Tibial nerve (tissue), 4 donors: ENCODE measurements around the gene ZNF639.

Experiments used
- CTCF ChIP-seq, 5 experiments: fragments of 200-600 bp in 3 of 5; fragments of 450-650 bp in 2 of 5; sonication (generic) in 3 of 5; IDR thresholded peaks; one replicate each; pipeline ENCODE4 v1.5.1; 2016 to 2019; ENCODE audit warnings: antibody characterized with exemption in 5 of 5, mild to moderate bottlenecking in 3 of 5, moderate library complexity in 2 of 5
- EP300 ChIP-seq, 2 donors: sonication (generic); formaldehyde crosslinking; IDR thresholded peaks; one replicate each; pipeline ENCODE4 v1.6.1; 2017; ENCODE audit warnings: antibody characterized with exemption in 2 of 2, mild to moderate bottlenecking in 1 of 2
- POLR2A ChIP-seq, 2 donors: fragments of 450-650 bp; IDR thresholded peaks; one replicate each; pipeline ENCODE4 v1.6.1; 2017; ENCODE audit warnings: antibody characterized with exemption in 2 of 2, mild to moderate bottlenecking in 2 of 2, moderate library complexity in 2 of 2

- no peak for TF ChIP-seq EP300 (IDR thresholded peaks at IDR 0.05)
- no peak for TF ChIP-seq CTCF (IDR thresholded peaks at IDR 0.05)
- no peak for TF ChIP-seq POLR2A (IDR thresholded peaks at IDR 0.05)
Measured at GRCh38 chr3:179304605-179305004, 18.2 kb upstream of the ZNF639 start.
